NB4 (cell line): ENCODE results near the gene VLDLR.
A peak's percentile ranks its signal among the peaks of the same experiment; 100 is the strongest.

Source experiments
- DNase-seq: peaks from one replicate; pipeline ENCODE4 v3.0.0; 2010; ENCODE audit warnings: low read depth
- H3K4me3 ChIP-seq: one replicate; pipeline ENCODE4 v1.5.1; 2011; ENCODE audit warnings: mild to moderate bottlenecking, low read depth, low read length, moderate library complexity
- CTCF ChIP-seq: IDR thresholded peaks from one replicate; pipeline ENCODE4 v1.5.1; 2012; ENCODE audit warnings: low read depth, low read length
- MAX ChIP-seq: IDR thresholded peaks from 2 replicates; pipeline ENCODE4 v1.6.1; 2011; ENCODE audit warnings: low read depth, low read length
- MYC ChIP-seq: IDR thresholded peaks from 2 replicates; pipeline ENCODE4 v1.6.1; 2011; ENCODE audit warnings: low read depth, low read length
- POLR2A ChIP-seq: IDR thresholded peaks from 2 replicates; pipeline ENCODE4 v1.6.1; 2011; ENCODE audit warnings: mild to moderate bottlenecking; ENCODE audit not compliant: insufficient read length; ENCODE audit errors: extremely low read depth

Gene VLDLR

GRCh38 chr9:2621722-2622460 is at the start of gene VLDLR:
TSS of gene VLDLR (plus strand) at chr9:2621787. CDS start at chr9:2622190, 403 bp downstream.
- H3K4me3 ChIP-seq = peak within 1 kb of the TSS; percentile 51
- DNase-seq = peak; percentile 81
- TF ChIP-seq CTCF (peak; percentile 6), MAX (no peak), MYC (no peak), POLR2A (peak; percentile 1)

GRCh38 chr9:2574203-2574602 is 47.4 kb upstream of the VLDLR start:
- no peak for TF ChIP-seq MAX
- TF ChIP-seq POLR2A = no peak
- TF ChIP-seq CTCF = no peak
- no peak for TF ChIP-seq MYC
- no peak overlapping the region for H3K4me3 ChIP-seq
- no peak for DNase-seq

GRCh38 chr9:2576631-2577030 is 45.0 kb upstream of the VLDLR start:
- H3K4me3 ChIP-seq = no peak overlapping the region
- no peak for DNase-seq
- no peak for TF ChIP-seq MYC
- TF ChIP-seq POLR2A = no peak
- no peak for TF ChIP-seq CTCF
- TF ChIP-seq MAX = no peak

GRCh38 chr9:2583308-2584013 is 38.1 kb upstream of the VLDLR start:
- TF ChIP-seq MAX = no peak
- TF ChIP-seq CTCF = no peak
- TF ChIP-seq MYC = no peak
- no peak for TF ChIP-seq POLR2A
- peak; percentile 80 for DNase-seq
- H3K4me3 ChIP-seq = no peak overlapping the region

- TF ChIP-seq MYC = no peak
- no peak for TF ChIP-seq POLR2A
- no peak for TF ChIP-seq MAX
- DNase-seq = no peak
- H3K4me3 ChIP-seq = no peak overlapping the region
These were observed 29.6 kb upstream of the VLDLR start for GRCh38 chr9:2591967-2592366.

GRCh38 chr9:2593744-2594143 is 27.8 kb upstream of the VLDLR start:
- DNase-seq = no peak
- no peak for TF ChIP-seq CTCF
- TF ChIP-seq POLR2A = no peak
- TF ChIP-seq MYC = no peak
- no peak for TF ChIP-seq MAX
- no peak overlapping the region for H3K4me3 ChIP-seq
